ENCODE measurements around the gene U2AF2. TPM values are rescaled to one million over a fixed set of nuclear protein-coding genes. Genes with fewer than 3 reads are reported as not detected.
A peak's percentile ranks its signal among the peaks of the same experiment; 100 is the strongest.

The U2AF2 gene
- 545 TPM for total RNA-seq (2021; ENCODE audit: unreplicated experiment)
- polyA plus RNA-seq (2012; ENCODE audit: insufficient read length): 761 TPM
- Bru-seq, nascent RNA: percentile 96 among the genes with signal in this experiment
- BruChase-seq, experiment 1, labeled RNA remaining after a 2-hour chase: percentile 96 among the genes with signal in this experiment
- percentile 98 among the genes with signal in this experiment for BruChase-seq, experiment 2, labeled RNA remaining after a 6-hour chase
- long read RNA-seq, transcript U2AF2-202 (12 exons, 3,022 nt): major isoform, 30 of 124 reads
- long read RNA-seq, transcript U2AF2-201 (12 exons, 1,698 nt): minor isoform, 11 of 124 reads
- long read RNA-seq, partial matches to known transcripts: 26 of 124 reads
- long read RNA-seq, other reads (novel, unspliced or antisense): 55 of 124 reads

DNA sequence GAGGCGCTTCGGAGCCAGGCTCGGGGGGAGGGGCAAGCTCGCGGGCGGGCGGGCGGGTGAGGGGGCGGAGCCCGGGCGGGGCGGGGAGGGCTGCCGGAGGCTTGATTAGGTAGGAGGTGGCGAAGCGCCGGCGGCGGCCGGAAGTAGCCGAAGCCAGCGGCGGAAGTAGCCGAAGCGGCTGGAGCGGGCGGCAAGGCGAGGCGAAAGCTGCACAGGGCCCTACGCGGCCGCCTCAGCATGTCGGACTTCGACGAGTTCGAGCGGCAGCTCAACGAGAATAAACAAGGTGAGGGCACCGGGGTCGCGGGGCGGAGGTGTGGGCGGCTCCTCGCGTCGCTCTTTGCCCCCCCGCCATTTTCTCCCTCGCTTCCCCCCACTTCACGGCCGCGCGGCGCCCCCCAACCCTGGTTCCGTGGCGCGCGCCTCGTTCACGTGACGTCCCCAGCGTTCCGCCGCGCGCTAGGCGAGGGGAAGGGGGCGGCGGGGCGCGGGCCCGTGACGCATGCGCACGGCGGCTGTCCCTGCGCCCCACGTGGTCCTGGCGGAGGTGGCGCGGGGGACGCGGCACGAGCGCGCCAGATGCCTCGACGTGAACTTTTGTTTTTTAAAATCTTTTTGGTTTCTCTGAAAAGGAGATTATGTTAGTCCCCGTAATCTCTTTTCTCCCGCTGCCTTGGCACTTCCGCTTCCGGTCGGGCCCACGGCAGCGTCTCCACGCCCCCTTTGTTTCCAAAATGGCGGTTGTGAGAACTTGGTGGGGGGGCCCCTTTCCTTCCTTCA, at the start of gene U2AF2:
Gene U2AF2, plus strand, starts transcription at position 168 of the 780 bp plus-strand sequence. Its CDS starts 70 bp downstream, at position 238.
- Histone ChIP-seq H3K36me3 (ENCODE audit: control insufficient read depth, insufficient read depth, low read length) (peaks cover 16% of the 10 kb centered on the region), H3K9me3 (ENCODE audit: control insufficient read depth, insufficient read depth, low read depth, low read length) (no peaks in the 10 kb centered on the region), H3K27ac (ENCODE audit: low read length) (peak within 1 kb of the TSS; percentile 99), H3K27me3 (ENCODE audit: control insufficient read depth, insufficient read depth, low read length) (no peaks in the 10 kb centered on the region), H3K4me3 (ENCODE audit: low read depth in 2 of 2, low read length in 2 of 2) (peak within 1 kb of the TSS; percentile 72 to 85), H3K4me1 (ENCODE audit: control insufficient read depth, insufficient read depth, low read length) (peaks cover 28% of the 10 kb centered on the region)
- BruUV-seq (replicated peaks): no TSS peak
- no peak for DNase-seq (ENCODE audit: low read depth, low spot score)
- CTCF ChIA-PET: interaction anchor here (0.6 to 1.8 kb wide), 4 partner anchors 16 to 1544 kb away, joined by 3 to 5 read pairs (median 4); no protein-coding TSS in a partner anchor
- ATAC-seq: peak; percentile 75
- intact Hi-C loops (cut with micrococcal nuclease; ENCODE audit: unreplicated experiment): no loop called here
- in situ Hi-C loops (cut with HindIII; ENCODE audit: low pct_unique_long_range_greater_than_20kb, low sequenced_read_pairs): no loop called here
- POLR2A ChIA-PET: interaction anchor here (0.6 to 1.2 kb wide), 6 partner anchors 12 to 483 kb away, joined by 4 to 7 read pairs (median 5); no protein-coding TSS in a partner anchor
- TF ChIP-seq SIN3A (IDR thresholded peaks at IDR 0.05; ENCODE audit: borderline replicate concordance, insufficient read depth, low read depth, low read length): peak; percentile 87; the same call in 1 of the 2 replicates
- peak; percentile 50; the same call in 1 of the 2 replicates for TF ChIP-seq TCF7L2 (IDR thresholded peaks at IDR 0.05; ENCODE audit: low read depth, low read length)
- TF ChIP-seq, protein P1, sequence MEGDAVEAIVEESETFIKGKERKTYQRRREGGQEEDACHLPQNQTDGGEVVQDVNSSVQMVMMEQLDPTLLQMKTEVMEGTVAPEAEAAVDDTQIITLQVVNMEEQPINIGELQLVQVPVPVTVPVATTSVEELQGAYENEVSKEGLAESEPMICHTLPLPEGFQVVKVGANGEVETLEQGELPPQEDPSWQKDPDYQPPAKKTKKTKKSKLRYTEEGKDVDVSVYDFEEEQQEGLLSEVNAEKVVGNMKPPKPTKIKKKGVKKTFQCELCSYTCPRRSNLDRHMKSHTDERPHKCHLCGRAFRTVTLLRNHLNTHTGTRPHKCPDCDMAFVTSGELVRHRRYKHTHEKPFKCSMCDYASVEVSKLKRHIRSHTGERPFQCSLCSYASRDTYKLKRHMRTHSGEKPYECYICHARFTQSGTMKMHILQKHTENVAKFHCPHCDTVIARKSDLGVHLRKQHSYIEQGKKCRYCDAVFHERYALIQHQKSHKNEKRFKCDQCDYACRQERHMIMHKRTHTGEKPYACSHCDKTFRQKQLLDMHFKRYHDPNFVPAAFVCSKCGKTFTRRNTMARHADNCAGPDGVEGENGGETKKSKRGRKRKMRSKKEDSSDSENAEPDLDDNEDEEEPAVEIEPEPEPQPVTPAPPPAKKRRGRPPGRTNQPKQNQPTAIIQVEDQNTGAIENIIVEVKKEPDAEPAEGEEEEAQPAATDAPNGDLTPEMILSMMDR (IDR thresholded peaks at IDR 0.05): no peak
- peak; percentile 96 for TF ChIP-seq POLR2AphosphoS5 (IDR thresholded peaks at IDR 0.05; ENCODE audit: low read depth, low read length)

DNA sequence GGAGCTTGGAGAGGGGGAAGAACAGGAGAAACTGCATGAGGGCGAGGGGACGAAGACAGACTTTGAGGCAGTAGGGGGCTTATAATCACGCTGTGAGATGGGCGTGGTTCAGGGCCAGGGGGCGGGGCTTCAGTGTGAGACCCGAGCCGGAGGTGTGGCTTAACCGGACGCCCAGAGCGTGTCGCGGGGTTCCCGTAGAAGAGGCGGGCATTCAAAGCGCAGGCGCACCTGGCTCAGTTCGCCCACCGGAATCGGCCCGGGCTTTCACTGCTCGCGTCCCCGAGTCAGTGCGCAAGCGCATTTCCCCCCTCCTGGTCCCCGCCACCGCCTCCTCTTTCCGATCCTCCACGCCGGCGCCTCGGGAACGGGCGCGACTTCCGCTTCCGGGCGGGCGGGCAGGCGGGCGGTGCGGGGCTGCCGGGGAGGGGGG, 49.6 kb upstream of the U2AF2 start:
- ChIA-PET POLR2A (no interaction called here), CTCF (interaction anchor here (0.6 to 1.6 kb wide), 4 partner anchors 12 to 138 kb away, joined by 3 to 10 read pairs (median 4); no protein-coding TSS in a partner anchor)
- DNase-seq (ENCODE audit: low read depth, low spot score): peak; percentile 97
- intact Hi-C loops (cut with micrococcal nuclease; ENCODE audit: unreplicated experiment): no loop called here
- Histone ChIP-seq H3K27ac (ENCODE audit: low read length) (peak overlapping the region; percentile 97), H3K36me3 (ENCODE audit: control insufficient read depth, insufficient read depth, low read length) (no peaks in the 10 kb centered on the region), H3K4me3 (ENCODE audit: low read depth in 2 of 2, low read length in 2 of 2) (peak overlapping the region; percentile 62 to 74), H3K4me1 (ENCODE audit: control insufficient read depth, insufficient read depth, low read length) (peaks cover 21% of the 10 kb centered on the region), H3K27me3 (ENCODE audit: control insufficient read depth, insufficient read depth, low read length) (no peaks in the 10 kb centered on the region), H3K9me3 (ENCODE audit: control insufficient read depth, insufficient read depth, low read depth, low read length) (no peaks in the 10 kb centered on the region)
- ATAC-seq: peak; percentile 88
- in situ Hi-C loops (cut with HindIII; ENCODE audit: low pct_unique_long_range_greater_than_20kb, low sequenced_read_pairs): no loop called here
- TF ChIP-seq POLR2AphosphoS5 (IDR thresholded peaks at IDR 0.05; ENCODE audit: low read depth, low read length) (peak; percentile 86), TCF7L2 (IDR thresholded peaks at IDR 0.05; ENCODE audit: low read depth, low read length) (peak; percentile 25; the same call in 1 of the 2 replicates), SIN3A (IDR thresholded peaks at IDR 0.05; ENCODE audit: borderline replicate concordance, insufficient read depth, low read depth, low read length) (no peak)
- TF ChIP-seq, protein P2, sequence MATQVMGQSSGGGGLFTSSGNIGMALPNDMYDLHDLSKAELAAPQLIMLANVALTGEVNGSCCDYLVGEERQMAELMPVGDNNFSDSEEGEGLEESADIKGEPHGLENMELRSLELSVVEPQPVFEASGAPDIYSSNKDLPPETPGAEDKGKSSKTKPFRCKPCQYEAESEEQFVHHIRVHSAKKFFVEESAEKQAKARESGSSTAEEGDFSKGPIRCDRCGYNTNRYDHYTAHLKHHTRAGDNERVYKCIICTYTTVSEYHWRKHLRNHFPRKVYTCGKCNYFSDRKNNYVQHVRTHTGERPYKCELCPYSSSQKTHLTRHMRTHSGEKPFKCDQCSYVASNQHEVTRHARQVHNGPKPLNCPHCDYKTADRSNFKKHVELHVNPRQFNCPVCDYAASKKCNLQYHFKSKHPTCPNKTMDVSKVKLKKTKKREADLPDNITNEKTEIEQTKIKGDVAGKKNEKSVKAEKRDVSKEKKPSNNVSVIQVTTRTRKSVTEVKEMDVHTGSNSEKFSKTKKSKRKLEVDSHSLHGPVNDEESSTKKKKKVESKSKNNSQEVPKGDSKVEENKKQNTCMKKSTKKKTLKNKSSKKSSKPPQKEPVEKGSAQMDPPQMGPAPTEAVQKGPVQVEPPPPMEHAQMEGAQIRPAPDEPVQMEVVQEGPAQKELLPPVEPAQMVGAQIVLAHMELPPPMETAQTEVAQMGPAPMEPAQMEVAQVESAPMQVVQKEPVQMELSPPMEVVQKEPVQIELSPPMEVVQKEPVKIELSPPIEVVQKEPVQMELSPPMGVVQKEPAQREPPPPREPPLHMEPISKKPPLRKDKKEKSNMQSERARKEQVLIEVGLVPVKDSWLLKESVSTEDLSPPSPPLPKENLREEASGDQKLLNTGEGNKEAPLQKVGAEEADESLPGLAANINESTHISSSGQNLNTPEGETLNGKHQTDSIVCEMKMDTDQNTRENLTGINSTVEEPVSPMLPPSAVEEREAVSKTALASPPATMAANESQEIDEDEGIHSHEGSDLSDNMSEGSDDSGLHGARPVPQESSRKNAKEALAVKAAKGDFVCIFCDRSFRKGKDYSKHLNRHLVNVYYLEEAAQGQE (IDR thresholded peaks at IDR 0.05; ENCODE audit: insufficient read depth in 1 of 2, low read depth in 2 of 2, low read length in 1 of 2): 0 out of 4 replicates have a peak, but pooled peaks of 1 of the 2 experiments have one; percentile 32
- TF ChIP-seq, protein P1 (IDR thresholded peaks at IDR 0.05): no peak
- no TSS peak for BruUV-seq (replicated peaks)
